Measurements from ENCODE around the gene ZSWIM3. TPM values are rescaled to one million over a fixed set of nuclear protein-coding genes. Genes with fewer than 3 reads are reported as not detected.

Gene ZSWIM3
- total and polyA plus RNA-seq, 2 of the 13 experiments (the other 11 are each of a cell fraction or from before 2014, with no cell fraction given): 5.2 to 5.8 TPM

DNA sequence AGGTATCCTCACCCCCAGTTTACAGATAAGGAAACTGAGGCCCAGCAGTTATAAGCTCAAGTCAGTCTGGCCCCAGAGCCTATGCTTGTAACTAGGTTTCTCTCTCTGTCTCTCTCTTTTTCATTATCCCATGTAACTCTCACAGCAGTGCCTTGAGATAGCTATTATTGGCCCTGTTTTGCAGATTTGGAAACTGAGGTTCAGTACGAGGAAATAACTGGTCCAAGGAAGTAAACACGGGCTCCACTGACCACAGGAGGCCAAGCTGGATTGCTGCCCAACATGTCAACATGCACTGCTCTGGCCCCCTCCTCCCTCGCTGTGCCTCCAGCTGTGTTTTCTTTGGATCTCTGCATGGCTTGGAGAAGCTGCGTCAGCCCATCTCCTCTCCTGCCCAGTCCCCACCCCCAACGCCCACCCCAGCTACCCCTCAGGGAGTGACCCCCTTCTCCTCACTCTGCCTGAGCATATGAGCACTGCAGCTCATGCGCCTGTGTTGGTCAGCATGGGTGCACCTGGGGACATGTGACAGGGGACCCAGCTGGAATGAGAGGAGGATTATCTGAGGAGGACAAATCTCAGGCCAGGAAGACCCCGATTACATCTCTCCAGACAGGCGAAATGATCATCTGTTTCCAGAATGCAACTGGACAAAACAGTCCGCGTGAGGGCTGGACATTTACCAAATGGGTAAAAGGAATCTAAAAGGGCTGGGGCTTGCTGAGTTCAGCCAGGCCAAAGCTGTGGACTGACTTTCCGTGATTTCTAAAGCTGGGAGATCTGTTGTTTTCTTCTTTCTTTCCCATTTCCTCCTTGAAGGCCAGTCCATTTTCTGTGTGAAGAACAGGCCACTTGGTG, 62.4 kb downstream of the ZSWIM3 start (continued):
- TF ChIP-seq TERF1 (CRISPR knock-in tag; IDR thresholded peaks at IDR 0.05): no peak
- TF ChIP-seq, protein P1, sequence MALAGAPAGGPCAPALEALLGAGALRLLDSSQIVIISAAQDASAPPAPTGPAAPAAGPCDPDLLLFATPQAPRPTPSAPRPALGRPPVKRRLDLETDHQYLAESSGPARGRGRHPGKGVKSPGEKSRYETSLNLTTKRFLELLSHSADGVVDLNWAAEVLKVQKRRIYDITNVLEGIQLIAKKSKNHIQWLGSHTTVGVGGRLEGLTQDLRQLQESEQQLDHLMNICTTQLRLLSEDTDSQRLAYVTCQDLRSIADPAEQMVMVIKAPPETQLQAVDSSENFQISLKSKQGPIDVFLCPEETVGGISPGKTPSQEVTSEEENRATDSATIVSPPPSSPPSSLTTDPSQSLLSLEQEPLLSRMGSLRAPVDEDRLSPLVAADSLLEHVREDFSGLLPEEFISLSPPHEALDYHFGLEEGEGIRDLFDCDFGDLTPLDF (CRISPR knock-in tag; IDR thresholded peaks at IDR 0.05): no peak
- no peak for TF ChIP-seq CC2D1A (CRISPR knock-in tag; IDR thresholded peaks at IDR 0.05)
- TF ChIP-seq FOSL2 (CRISPR knock-in tag; IDR thresholded peaks at IDR 0.05): peak; percentile 42; the same call in 1 of the 2 replicates
- peak; percentile 94 for TF ChIP-seq ZMYM3 (CRISPR knock-in tag; IDR thresholded peaks at IDR 0.05)
- TF ChIP-seq MED13 (CRISPR knock-in tag; IDR thresholded peaks at IDR 0.05): 0 out of 2 replicates have a peak, but pooled peaks have one; percentile 31
- no peak for TF ChIP-seq ZNF549 (CRISPR knock-in tag; IDR thresholded peaks at IDR 0.05)
- TF ChIP-seq NR2F6 (IDR thresholded peaks at IDR 0.05): no peak
- 0 out of 2 replicates have a peak, but pooled peaks have one; percentile 48 for TF ChIP-seq NR2F6 (CRISPR knock-in tag; IDR thresholded peaks at IDR 0.05)
- 0 out of 2 replicates have a peak, but pooled peaks have one; percentile 20 for TF ChIP-seq SOX5 (CRISPR knock-in tag; IDR thresholded peaks at IDR 0.05; ENCODE audit: borderline replicate concordance)
- no peak for TF ChIP-seq ZFP36 (IDR thresholded peaks at IDR 0.05; ENCODE audit: borderline replicate concordance, low read depth, low read length, partially characterized antibody)
- peak; percentile 24; the same call in 1 of the 2 replicates for TF ChIP-seq CEBPG (CRISPR knock-in tag; IDR thresholded peaks at IDR 0.05)
- no peak for TF ChIP-seq ZGPAT (CRISPR knock-in tag; IDR thresholded peaks at IDR 0.05)
- TF ChIP-seq, protein P2, sequence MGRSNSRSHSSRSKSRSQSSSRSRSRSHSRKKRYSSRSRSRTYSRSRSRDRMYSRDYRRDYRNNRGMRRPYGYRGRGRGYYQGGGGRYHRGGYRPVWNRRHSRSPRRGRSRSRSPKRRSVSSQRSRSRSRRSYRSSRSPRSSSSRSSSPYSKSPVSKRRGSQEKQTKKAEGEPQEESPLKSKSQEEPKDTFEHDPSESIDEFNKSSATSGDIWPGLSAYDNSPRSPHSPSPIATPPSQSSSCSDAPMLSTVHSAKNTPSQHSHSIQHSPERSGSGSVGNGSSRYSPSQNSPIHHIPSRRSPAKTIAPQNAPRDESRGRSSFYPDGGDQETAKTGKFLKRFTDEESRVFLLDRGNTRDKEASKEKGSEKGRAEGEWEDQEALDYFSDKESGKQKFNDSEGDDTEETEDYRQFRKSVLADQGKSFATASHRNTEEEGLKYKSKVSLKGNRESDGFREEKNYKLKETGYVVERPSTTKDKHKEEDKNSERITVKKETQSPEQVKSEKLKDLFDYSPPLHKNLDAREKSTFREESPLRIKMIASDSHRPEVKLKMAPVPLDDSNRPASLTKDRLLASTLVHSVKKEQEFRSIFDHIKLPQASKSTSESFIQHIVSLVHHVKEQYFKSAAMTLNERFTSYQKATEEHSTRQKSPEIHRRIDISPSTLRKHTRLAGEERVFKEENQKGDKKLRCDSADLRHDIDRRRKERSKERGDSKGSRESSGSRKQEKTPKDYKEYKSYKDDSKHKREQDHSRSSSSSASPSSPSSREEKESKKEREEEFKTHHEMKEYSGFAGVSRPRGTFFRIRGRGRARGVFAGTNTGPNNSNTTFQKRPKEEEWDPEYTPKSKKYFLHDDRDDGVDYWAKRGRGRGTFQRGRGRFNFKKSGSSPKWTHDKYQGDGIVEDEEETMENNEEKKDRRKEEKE (IDR thresholded peaks at IDR 0.05): no peak
- TF ChIP-seq KDM5A (IDR thresholded peaks at IDR 0.05; ENCODE audit: borderline replicate concordance, low read length): no peak
- no peak for TF ChIP-seq ZNF138 (CRISPR knock-in tag; IDR thresholded peaks at IDR 0.05; ENCODE audit: low read depth)
- TF ChIP-seq KDM1A (CRISPR knock-in tag; IDR thresholded peaks at IDR 0.05): 0 out of 2 replicates have a peak, but pooled peaks have one; percentile 70
- no peak for TF ChIP-seq ZSCAN5A (CRISPR knock-in tag; IDR thresholded peaks at IDR 0.05; ENCODE audit: borderline replicate concordance)
- TF ChIP-seq ZC3H4 (CRISPR knock-in tag; IDR thresholded peaks at IDR 0.05; ENCODE audit: borderline replicate concordance): no peak
- TF ChIP-seq ZNF775 (CRISPR knock-in tag; IDR thresholded peaks at IDR 0.05; ENCODE audit: borderline replicate concordance): no peak
- 0 out of 2 replicates have a peak, but pooled peaks have one; percentile 57 for TF ChIP-seq ZFP41 (CRISPR knock-in tag; IDR thresholded peaks at IDR 0.05; ENCODE audit: borderline replicate concordance)
- no peak for TF ChIP-seq ZNF576 (CRISPR knock-in tag; IDR thresholded peaks at IDR 0.05)

Measured in HepG2 (cell line).